Neural cell (in vitro differentiated cells): Measurements from ENCODE around the gene BAG5. TPM values are rescaled to one million over a fixed set of nuclear protein-coding genes. Genes with fewer than 3 reads are reported as not detected.

Experiments used
- H2AFZ ChIP-seq: fragments of 200-600, 300-800 bp; sonication (generic), shearing (Covaris generic); 2 replicates; pipeline ENCODE4 v1.6.0; 2014; ENCODE audit warnings: low read depth, mild to moderate bottlenecking, antibody characterized with exemption, low read length, moderate library complexity
- H3F3A ChIP-seq: fragments of 200-600 bp; shearing (Covaris generic); 2 replicates; pipeline ENCODE4 v1.6.1; 2016; ENCODE audit warnings: mild to moderate bottlenecking, moderate library complexity, mixed read lengths, antibody characterized with exemption, low read length; ENCODE audit not compliant: insufficient read depth, poor library complexity, severe bottlenecking
- H3K27ac ChIP-seq: fragments of 200-600, 300-800 bp; sonication (generic), shearing (Covaris generic); 2 replicates; pipeline ENCODE4 v1.5.1; 2014; ENCODE audit warnings: mild to moderate bottlenecking, low read length, moderate library complexity
- H3K27me3 ChIP-seq: fragments of 300-800, 200-600 bp; sonication (generic), shearing (Covaris generic); 2 replicates; pipeline ENCODE4 v1.6.0; 2014; ENCODE audit warnings: mild to moderate bottlenecking, low read depth, low read length, moderate library complexity; ENCODE audit not compliant: insufficient read depth
- H3K36me3 ChIP-seq: fragments of 300-800, 200-600 bp; sonication (generic), shearing (Covaris generic); 2 replicates; pipeline ENCODE4 v1.5.1; 2014; ENCODE audit warnings: mild to moderate bottlenecking, antibody characterized with exemption, low read length, moderate library complexity; ENCODE audit not compliant: insufficient read depth
- H3K4me2 ChIP-seq: fragments of 300-800, 200-600 bp; sonication (generic), shearing (Covaris generic); 2 replicates; pipeline ENCODE4 v1.6.0; 2014; ENCODE audit warnings: mild to moderate bottlenecking, low read length
- H3K4me3 ChIP-seq: fragments of 300-800, 200-600 bp; sonication (generic), shearing (Covaris generic); 2 replicates; pipeline ENCODE4 v1.5.1; 2014; ENCODE audit warnings: mild to moderate bottlenecking, low read length, moderate library complexity
- H3K79me2 ChIP-seq: fragments of 200-600 bp; shearing (Covaris generic); replicated peaks from 2 replicates; pipeline ENCODE4 v1.6.0; 2014; ENCODE audit warnings: mild to moderate bottlenecking, low read length, moderate library complexity; ENCODE audit not compliant: insufficient read depth
- H3K9ac ChIP-seq: fragments of 300-800, 200-600 bp; sonication (generic), shearing (Covaris generic); 2 replicates; pipeline ENCODE4 v1.6.1; 2016; ENCODE audit warnings: mild to moderate bottlenecking, low read length, mixed read lengths
- H3K9me2 ChIP-seq: fragments of 200-600 bp; shearing (Covaris generic); 2 replicates; pipeline ENCODE4 v1.6.1; 2016; ENCODE audit warnings: mild to moderate bottlenecking, low read length, mixed read lengths; ENCODE audit not compliant: insufficient read depth
- H3K9me3 ChIP-seq: fragments of 200-600, 300-800 bp; sonication (generic), shearing (Covaris generic); 2 replicates; pipeline ENCODE4 v1.6.1; 2016; ENCODE audit warnings: mild to moderate bottlenecking, mixed run types, low read length, moderate library complexity, mixed read lengths
- H4K20me1 ChIP-seq: fragments of 200-600 bp; shearing (Covaris generic); 2 replicates; pipeline ENCODE4 v1.6.1; 2016; ENCODE audit warnings: mild to moderate bottlenecking, mixed run types; ENCODE audit not compliant: insufficient read depth
- EP300 ChIP-seq: fragments of 450-650 bp; conservative IDR thresholded peaks from 2 replicates; pipeline ENCODE4 v1.6.1; 2014; ENCODE audit warnings: antibody characterized with exemption, mild to moderate bottlenecking, moderate library complexity; ENCODE audit not compliant: poor library complexity, severe bottlenecking
- EZH2 ChIP-seq: fragments of 200-600, 300-800 bp; shearing (Covaris generic), sonication (generic); IDR thresholded peaks from 2 replicates; pipeline ENCODE4 v1.6.1; 2014; ENCODE audit warnings: antibody characterized with exemption, low read length, borderline replicate concordance, mild to moderate bottlenecking; ENCODE audit not compliant: insufficient read depth, poor library complexity, severe bottlenecking
- MXI1 ChIP-seq: fragments of 450-650 bp; conservative IDR thresholded peaks from 2 replicates; pipeline ENCODE4 v1.6.1; 2014; ENCODE audit warnings: antibody characterized with exemption, mild to moderate bottlenecking; ENCODE audit not compliant: poor library complexity, severe bottlenecking
- POLR2AphosphoS5 ChIP-seq: IDR thresholded peaks from 2 replicates; pipeline ENCODE4 v1.6.1; 2012
- RAD21 ChIP-seq: fragments of 450-650 bp; conservative IDR thresholded peaks from 2 replicates; pipeline ENCODE4 v1.6.1; 2014; ENCODE audit warnings: antibody characterized with exemption, mild to moderate bottlenecking, moderate library complexity
- REST ChIP-seq: IDR thresholded peaks from 2 replicates; pipeline ENCODE4 v1.6.1; 2012; ENCODE audit warnings: borderline replicate concordance
- SMC3 ChIP-seq: fragments of 450-650 bp; conservative IDR thresholded peaks from 2 replicates; pipeline ENCODE4 v1.6.1; 2014; ENCODE audit warnings: antibody characterized with exemption, mild to moderate bottlenecking, moderate library complexity; ENCODE audit not compliant: poor library complexity
- TAF1 ChIP-seq: IDR thresholded peaks from 2 replicates; pipeline ENCODE4 v1.6.1; 2012; ENCODE audit warnings: low read depth
- polyA plus RNA-seq: library from polyadenylated mRNA; depleted of rRNA; stranded (reverse); fragments of >200 nt; gene quantifications from 2 replicates; pipeline ENCODE4 v1.2.3, GENCODE V29; 2014
- TF ChIP-seq, protein P1 (sequence below): fragments of 450-650 bp; IDR thresholded peaks from 2 replicates; pipeline ENCODE4 v1.5.1; 2014; ENCODE audit warnings: antibody characterized with exemption, mild to moderate bottlenecking, moderate library complexity; ENCODE audit not compliant: poor library complexity, severe bottlenecking

BAG5 gene
- polyA plus RNA-seq, 1 donor from 2014 or later = 25.5 TPM

GRCh38 chr14:103543721-103544387 lies 18.6 kb downstream of the BAG5 start:
- H3K9ac ChIP-seq = peak overlapping the region; percentile 16
- H3K27me3 ChIP-seq = no peaks in the 10 kb centered on the region
- no peak for TF ChIP-seq TAF1
- TF ChIP-seq EZH2 = no peak
- TF ChIP-seq REST = no peak
- no peak for TF ChIP-seq SMC3
- TF ChIP-seq, protein P1, sequence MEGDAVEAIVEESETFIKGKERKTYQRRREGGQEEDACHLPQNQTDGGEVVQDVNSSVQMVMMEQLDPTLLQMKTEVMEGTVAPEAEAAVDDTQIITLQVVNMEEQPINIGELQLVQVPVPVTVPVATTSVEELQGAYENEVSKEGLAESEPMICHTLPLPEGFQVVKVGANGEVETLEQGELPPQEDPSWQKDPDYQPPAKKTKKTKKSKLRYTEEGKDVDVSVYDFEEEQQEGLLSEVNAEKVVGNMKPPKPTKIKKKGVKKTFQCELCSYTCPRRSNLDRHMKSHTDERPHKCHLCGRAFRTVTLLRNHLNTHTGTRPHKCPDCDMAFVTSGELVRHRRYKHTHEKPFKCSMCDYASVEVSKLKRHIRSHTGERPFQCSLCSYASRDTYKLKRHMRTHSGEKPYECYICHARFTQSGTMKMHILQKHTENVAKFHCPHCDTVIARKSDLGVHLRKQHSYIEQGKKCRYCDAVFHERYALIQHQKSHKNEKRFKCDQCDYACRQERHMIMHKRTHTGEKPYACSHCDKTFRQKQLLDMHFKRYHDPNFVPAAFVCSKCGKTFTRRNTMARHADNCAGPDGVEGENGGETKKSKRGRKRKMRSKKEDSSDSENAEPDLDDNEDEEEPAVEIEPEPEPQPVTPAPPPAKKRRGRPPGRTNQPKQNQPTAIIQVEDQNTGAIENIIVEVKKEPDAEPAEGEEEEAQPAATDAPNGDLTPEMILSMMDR = no peak
- H3K4me3 ChIP-seq = no peak overlapping the region
- no peak overlapping the region for H3K27ac ChIP-seq
- no peaks in the 10 kb centered on the region for H3K79me2 ChIP-seq
- no peaks in the 10 kb centered on the region for H3K36me3 ChIP-seq
- no peak overlapping the region for H3K4me2 ChIP-seq
- H4K20me1 ChIP-seq = no peaks in the 10 kb centered on the region
- no peaks in the 10 kb centered on the region for H3K9me2 ChIP-seq
- no peaks in the 10 kb centered on the region for H3F3A ChIP-seq
- H2AFZ ChIP-seq = no peak overlapping the region
- no peaks in the 10 kb centered on the region for H3K9me3 ChIP-seq

DNA sequence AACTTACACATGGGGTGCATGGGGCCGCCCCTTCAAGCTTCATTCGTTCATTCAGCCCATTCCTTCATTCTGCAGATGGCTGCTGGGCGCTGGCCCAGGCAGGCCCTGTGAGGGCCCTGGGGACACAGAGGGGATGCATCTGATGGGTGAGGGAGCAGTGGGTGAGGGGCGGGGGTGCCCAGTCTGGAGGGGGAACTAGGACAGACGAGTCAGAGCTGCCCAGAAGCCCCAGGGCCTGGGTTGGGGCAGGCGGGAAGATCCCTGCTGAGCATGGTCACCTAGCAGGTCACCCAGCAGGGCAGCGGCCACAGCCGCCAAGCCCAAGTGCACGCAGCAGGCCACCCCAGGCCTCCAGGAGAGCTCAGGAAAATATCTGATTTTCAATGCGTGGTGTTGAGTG lies 19.3 kb downstream of the BAG5 start:
- H2AFZ ChIP-seq = peak overlapping the region; percentile 0
- no peaks in the 10 kb centered on the region for H3K36me3 ChIP-seq
- no peaks in the 10 kb centered on the region for H3K9me2 ChIP-seq
- peak overlapping the region; percentile 55 for H3K9ac ChIP-seq
- peak overlapping the region; percentile 37 for H3K4me3 ChIP-seq
- no peaks in the 10 kb centered on the region for H3F3A ChIP-seq
- H3K27me3 ChIP-seq = no peaks in the 10 kb centered on the region
- no peaks in the 10 kb centered on the region for H4K20me1 ChIP-seq
- no peaks in the 10 kb centered on the region for H3K79me2 ChIP-seq
- H3K9me3 ChIP-seq = no peaks in the 10 kb centered on the region
- TF ChIP-seq EZH2 (no peak), MXI1 (no peak), TAF1 (no peak), SMC3 (no peak), REST (no peak), RAD21 (no peak), POLR2AphosphoS5 (no peak), EP300 (no peak)
- TF ChIP-seq, protein P1 = no peak
- no peak overlapping the region for H3K4me2 ChIP-seq
- peak overlapping the region; percentile 41 for H3K27ac ChIP-seq
